Mesendoderm (in vitro differentiated cells): ENCODE data around the gene TAF6.

ENCODE experiments used
- DNase-seq: peaks from one replicate; pipeline ENCODE4 v3.0.0; 2013
- H2AK5ac ChIP-seq: 2 replicates; pipeline ENCODE4 v1.6.1; 2013; ENCODE audit warnings: low read length, inconsistent platforms
- H2BK120ac ChIP-seq: 2 replicates; pipeline ENCODE4 v1.6.1; 2013; ENCODE audit warnings: low read depth, mild to moderate bottlenecking, low read length, moderate library complexity, mixed read lengths
- H2BK15ac ChIP-seq: replicated peaks from 2 replicates; pipeline ENCODE4 v1.6.1; 2013; ENCODE audit warnings: low read depth, mild to moderate bottlenecking, moderate library complexity
- H2BK5ac ChIP-seq: 2 replicates; pipeline ENCODE4 v1.6.1; 2013; ENCODE audit warnings: low read length, inconsistent platforms
- H3K18ac ChIP-seq: 2 replicates; pipeline ENCODE4 v1.6.1; 2013; ENCODE audit warnings: mild to moderate bottlenecking, low read length, mixed read lengths
- H3K23ac ChIP-seq: one replicate; pipeline ENCODE4 v1.6.1; 2013; ENCODE audit warnings: low read length
- H3K27ac ChIP-seq: 2 replicates; pipeline ENCODE4 v1.5.1; 2013; ENCODE audit warnings: low read depth, mild to moderate bottlenecking, inconsistent platforms, low read length, moderate library complexity
- H3K27me3 ChIP-seq: 2 replicates; pipeline ENCODE4 v1.6.1; 2013; ENCODE audit warnings: low read length, control low read depth, mild to moderate bottlenecking, inconsistent platforms; ENCODE audit not compliant: insufficient read depth, poor library complexity
- H3K36me3 ChIP-seq: 2 replicates; pipeline ENCODE4 v1.6.1; 2013; ENCODE audit warnings: low read length, inconsistent platforms; ENCODE audit not compliant: control insufficient read depth, insufficient read depth
- H3K4ac ChIP-seq: one replicate; pipeline ENCODE4 v1.6.1; 2013; ENCODE audit warnings: low read depth, mild to moderate bottlenecking, low read length, moderate library complexity
- H3K4me1 ChIP-seq: 2 replicates; pipeline ENCODE4 v1.6.1; 2013; ENCODE audit warnings: low read depth, low read length, inconsistent platforms; ENCODE audit not compliant: control insufficient read depth
- H3K4me2 ChIP-seq: 2 replicates; pipeline ENCODE4 v1.6.1; 2013; ENCODE audit warnings: low read length
- H3K4me3 ChIP-seq: 2 replicates; pipeline ENCODE4 v1.5.1; 2013; ENCODE audit warnings: mild to moderate bottlenecking, low read length
- H3K56ac ChIP-seq: one replicate; pipeline ENCODE4 v1.6.1; 2013; ENCODE audit warnings: low read length
- H3K79me1 ChIP-seq: 2 replicates; pipeline ENCODE4 v1.6.1; 2013; ENCODE audit warnings: low read length, inconsistent platforms
- H3K79me2 ChIP-seq: 2 replicates; pipeline ENCODE4 v1.6.1; 2013; ENCODE audit warnings: mild to moderate bottlenecking, low read length; ENCODE audit not compliant: control insufficient read depth, insufficient read depth
- H3K9ac ChIP-seq: 2 replicates; pipeline ENCODE4 v1.6.1; 2013; ENCODE audit warnings: low read length, inconsistent platforms
- H4K5ac ChIP-seq: one replicate; pipeline ENCODE4 v1.6.1; 2013; ENCODE audit warnings: low read length
- H4K8ac ChIP-seq: one replicate; pipeline ENCODE4 v1.6.1; 2013; ENCODE audit warnings: low read depth, mild to moderate bottlenecking, control low read depth, low read length, moderate library complexity
- WGBS: extraction: QIAGEN DNeasy Blood & Tissue Kit; methylation state at CpG from one replicate; pipeline ENCODE4 v1.1.7; 2013; ENCODE audit warnings: low lambda C conversion rate, missing lambda C conversion rate; ENCODE audit not compliant: insufficient coverage; ENCODE audit errors: extremely low coverage; 5-methylcytosine and 5-hydroxymethylcytosine counted together

Gene TAF6

DNA sequence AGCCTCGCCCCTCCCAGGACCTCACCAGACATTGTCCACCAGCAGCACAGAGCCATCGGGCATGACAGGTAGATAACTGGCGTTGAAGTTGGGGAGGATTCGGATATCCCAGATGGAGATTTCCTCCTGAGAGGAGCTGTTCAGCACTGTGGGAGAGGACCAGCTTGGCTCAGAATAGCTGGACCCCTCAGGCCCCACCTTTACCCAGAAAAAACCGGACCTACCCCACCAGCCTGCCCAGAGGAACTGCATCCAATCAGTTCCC lies 37.8 kb upstream of the TAF6 start:
- peaks cover 12% of the 10 kb centered on the region for H3K4me1 ChIP-seq
- no peak overlapping the region for H2AK5ac ChIP-seq
- no peak overlapping the region for H2BK120ac ChIP-seq
- H3K9ac ChIP-seq: peak overlapping the region; percentile 92
- peaks cover 15% of the 10 kb centered on the region for H3K79me1 ChIP-seq
- H3K4ac ChIP-seq: no peak overlapping the region
- no peaks in the 10 kb centered on the region for H3K79me2 ChIP-seq
- H3K4me2 ChIP-seq: peak overlapping the region; percentile 31
- DNase-seq: no peak
- H3K4me3 ChIP-seq: no peak overlapping the region
- no peaks in the 10 kb centered on the region for H3K27me3 ChIP-seq
- peak overlapping the region; percentile 18 for H3K27ac ChIP-seq
- no peak overlapping the region for H3K18ac ChIP-seq
- H3K56ac ChIP-seq: peak overlapping the region; percentile 79
- no peak overlapping the region for H4K5ac ChIP-seq
- H2BK5ac ChIP-seq: no peak overlapping the region
- no peak overlapping the region for H2BK15ac ChIP-seq
- peaks cover 11% of the 10 kb centered on the region for H3K36me3 ChIP-seq
- no peak overlapping the region for H3K23ac ChIP-seq
- WGBS: no CpG with 5 or more reads among the region's 5 CpGs
- H4K8ac ChIP-seq: no peak overlapping the region

DNA sequence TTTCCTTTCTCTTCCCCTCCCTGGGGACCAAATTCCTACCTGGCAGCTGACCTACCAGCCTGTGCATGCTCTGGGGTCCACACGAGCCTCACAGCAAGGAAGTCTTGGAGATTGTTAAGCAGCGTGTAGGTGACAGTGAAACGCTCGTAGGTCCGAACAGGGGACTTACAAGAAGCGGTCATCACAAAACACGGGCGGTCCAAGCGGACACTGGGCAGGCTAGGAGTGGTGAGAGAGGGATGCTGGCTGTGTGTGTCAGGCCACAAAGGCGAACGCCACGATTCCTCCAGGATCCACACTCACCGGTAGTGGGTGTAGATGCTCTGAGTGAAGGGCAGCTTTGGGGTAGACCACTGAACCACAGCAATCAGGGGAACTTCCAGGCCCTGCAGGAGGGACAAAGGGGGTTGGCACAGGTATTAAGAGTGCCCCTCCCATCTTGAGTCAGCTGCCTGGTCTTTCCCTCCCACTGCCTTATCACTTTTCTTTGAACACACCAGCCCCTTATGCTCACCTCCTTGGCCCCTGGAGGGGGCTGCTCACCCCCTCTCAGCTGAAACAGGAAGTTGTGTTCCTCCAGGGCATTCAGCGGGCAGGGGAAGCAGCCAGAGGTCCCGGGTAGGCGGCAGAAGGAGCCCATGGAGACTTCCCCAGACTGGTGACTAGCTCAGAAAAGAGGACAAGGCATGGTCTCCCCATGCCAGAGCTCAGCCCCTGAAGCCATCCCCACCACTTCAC lies 37.3 kb upstream of the TAF6 start:
- WGBS: no CpG with 5 or more reads among the region's 16 CpGs
- Histone ChIP-seq H3K27me3 (no peaks in the 10 kb centered on the region), H3K4me1 (peaks cover 12% of the 10 kb centered on the region), H3K9ac (peak overlapping the region; percentile 92), H3K79me1 (peaks cover 15% of the 10 kb centered on the region), H2AK5ac (no peak overlapping the region), H2BK15ac (no peak overlapping the region), H3K36me3 (peaks cover 11% of the 10 kb centered on the region), H2BK5ac (no peak overlapping the region), H3K4me2 (peak overlapping the region; percentile 31), H3K56ac (peak overlapping the region; percentile 79), H3K23ac (no peak overlapping the region), H2BK120ac (no peak overlapping the region), H3K4me3 (no peak overlapping the region), H4K5ac (no peak overlapping the region), H3K27ac (peak overlapping the region; percentile 18), H4K8ac (no peak overlapping the region), H3K79me2 (no peaks in the 10 kb centered on the region), H3K4ac (no peak overlapping the region), H3K18ac (no peak overlapping the region)
- peak; percentile 70 for DNase-seq

DNA sequence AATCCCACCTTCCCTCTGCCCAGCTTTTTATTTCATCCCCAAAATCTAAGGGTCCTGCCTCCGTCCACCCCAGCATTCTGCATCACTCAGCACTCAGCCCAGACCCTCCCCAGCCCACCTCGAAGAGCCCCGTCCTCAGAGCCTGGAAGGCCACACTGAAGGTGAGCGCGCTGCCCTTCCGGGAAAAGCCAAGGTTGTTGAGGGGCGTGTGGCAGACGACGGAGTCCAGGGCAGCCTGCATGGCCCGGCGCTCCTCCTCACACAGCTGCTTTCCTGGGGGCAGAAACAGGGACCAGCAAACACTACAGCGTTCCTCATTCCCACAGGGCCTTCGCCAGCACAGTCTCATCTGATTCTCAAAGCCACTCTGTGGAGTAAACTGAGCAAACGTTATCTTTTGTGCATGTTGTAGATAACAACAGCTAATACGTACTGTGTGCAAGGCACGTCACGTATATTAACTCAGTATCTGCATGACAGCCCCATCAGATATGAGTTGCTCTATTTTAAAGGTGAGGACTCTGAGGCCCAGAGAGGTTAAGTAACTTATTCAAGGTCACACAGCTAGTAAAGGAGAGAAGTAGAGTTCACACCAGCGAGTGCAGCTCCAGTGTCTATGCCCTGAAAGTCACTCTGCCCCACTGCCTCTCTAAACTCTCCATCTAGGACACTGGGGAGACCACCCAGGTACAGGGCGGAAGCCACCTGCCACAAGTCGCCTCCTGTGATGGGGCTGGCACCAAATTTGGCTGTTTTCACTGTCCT lies 36.6 kb upstream of the TAF6 start:
- Histone ChIP-seq H3K56ac (no peak overlapping the region), H3K79me1 (peaks cover 15% of the 10 kb centered on the region), H2BK120ac (no peak overlapping the region), H2BK5ac (no peak overlapping the region), H3K4me3 (no peak overlapping the region), H2BK15ac (no peak overlapping the region), H4K8ac (no peak overlapping the region), H3K27me3 (no peaks in the 10 kb centered on the region), H2AK5ac (no peak overlapping the region), H3K4ac (no peak overlapping the region), H4K5ac (no peak overlapping the region), H3K23ac (no peak overlapping the region), H3K18ac (no peak overlapping the region), H3K4me2 (no peak overlapping the region), H3K4me1 (peaks cover 12% of the 10 kb centered on the region), H3K27ac (no peak overlapping the region), H3K36me3 (peaks cover 11% of the 10 kb centered on the region), H3K79me2 (no peaks in the 10 kb centered on the region), H3K9ac (no peak overlapping the region)
- WGBS: no CpG with 5 or more reads among the region's 20 CpGs
- DNase-seq: no peak

DNA sequence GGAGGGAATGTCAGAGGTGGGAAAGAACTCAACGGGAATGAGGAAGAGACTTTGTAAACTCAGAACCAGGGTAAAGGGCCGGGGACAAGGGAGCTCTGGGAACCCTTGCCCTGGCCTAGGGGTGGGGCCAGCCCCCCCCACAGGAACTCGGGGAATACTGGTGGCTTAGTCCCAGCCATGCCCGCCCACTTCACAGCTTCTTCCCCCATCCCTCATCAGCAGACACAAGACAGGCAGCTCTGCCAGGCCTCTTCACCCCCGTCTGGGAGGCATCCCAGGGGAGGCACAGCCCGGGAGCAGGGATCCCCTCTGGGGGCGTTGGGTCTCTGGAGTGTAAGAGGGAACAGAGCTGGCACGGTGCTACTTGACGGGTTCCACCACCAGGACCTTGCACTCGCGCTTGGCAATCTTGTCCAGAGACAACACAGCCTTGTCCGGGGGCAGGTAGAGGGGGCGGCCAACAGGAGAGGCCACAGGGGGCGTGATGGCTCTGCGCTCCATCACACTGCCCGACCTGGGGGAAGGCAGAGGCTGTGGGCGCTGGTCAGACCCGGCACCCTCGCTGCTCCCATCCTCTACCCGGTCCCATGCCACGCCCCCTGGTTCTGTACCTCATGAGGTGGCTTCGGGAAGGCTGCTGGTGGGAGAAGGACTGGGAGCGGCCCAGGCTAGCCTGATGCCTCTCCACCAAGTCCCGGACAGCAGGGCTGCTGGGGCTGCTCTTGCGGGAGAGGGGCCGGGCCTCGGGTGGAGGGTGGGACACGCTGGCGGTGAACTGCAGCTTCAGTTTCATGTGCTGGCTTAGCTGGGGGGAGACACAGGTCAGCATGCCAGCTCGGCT lies 35.7 kb upstream of the TAF6 start:
- no peak overlapping the region for H3K4me3 ChIP-seq
- no peak overlapping the region for H3K23ac ChIP-seq
- peaks cover 11% of the 10 kb centered on the region for H3K36me3 ChIP-seq
- peak; percentile 77 for DNase-seq
- H2BK15ac ChIP-seq: no peak overlapping the region
- no peak overlapping the region for H4K5ac ChIP-seq
- H3K9ac ChIP-seq: peak overlapping the region; percentile 8
- H2BK120ac ChIP-seq: no peak overlapping the region
- WGBS: no CpG with 5 or more reads among the region's 30 CpGs
- H4K8ac ChIP-seq: no peak overlapping the region
- no peaks in the 10 kb centered on the region for H3K27me3 ChIP-seq
- peak overlapping the region; percentile 33 for H3K27ac ChIP-seq
- H3K79me2 ChIP-seq: peaks cover 3% of the 10 kb centered on the region
- H3K56ac ChIP-seq: no peak overlapping the region
- no peak overlapping the region for H3K18ac ChIP-seq
- no peak overlapping the region for H3K4ac ChIP-seq
- H2BK5ac ChIP-seq: no peak overlapping the region
- H2AK5ac ChIP-seq: no peak overlapping the region
- H3K4me1 ChIP-seq: peaks cover 12% of the 10 kb centered on the region
- peaks cover 17% of the 10 kb centered on the region for H3K79me1 ChIP-seq
- H3K4me2 ChIP-seq: no peak overlapping the region

DNA sequence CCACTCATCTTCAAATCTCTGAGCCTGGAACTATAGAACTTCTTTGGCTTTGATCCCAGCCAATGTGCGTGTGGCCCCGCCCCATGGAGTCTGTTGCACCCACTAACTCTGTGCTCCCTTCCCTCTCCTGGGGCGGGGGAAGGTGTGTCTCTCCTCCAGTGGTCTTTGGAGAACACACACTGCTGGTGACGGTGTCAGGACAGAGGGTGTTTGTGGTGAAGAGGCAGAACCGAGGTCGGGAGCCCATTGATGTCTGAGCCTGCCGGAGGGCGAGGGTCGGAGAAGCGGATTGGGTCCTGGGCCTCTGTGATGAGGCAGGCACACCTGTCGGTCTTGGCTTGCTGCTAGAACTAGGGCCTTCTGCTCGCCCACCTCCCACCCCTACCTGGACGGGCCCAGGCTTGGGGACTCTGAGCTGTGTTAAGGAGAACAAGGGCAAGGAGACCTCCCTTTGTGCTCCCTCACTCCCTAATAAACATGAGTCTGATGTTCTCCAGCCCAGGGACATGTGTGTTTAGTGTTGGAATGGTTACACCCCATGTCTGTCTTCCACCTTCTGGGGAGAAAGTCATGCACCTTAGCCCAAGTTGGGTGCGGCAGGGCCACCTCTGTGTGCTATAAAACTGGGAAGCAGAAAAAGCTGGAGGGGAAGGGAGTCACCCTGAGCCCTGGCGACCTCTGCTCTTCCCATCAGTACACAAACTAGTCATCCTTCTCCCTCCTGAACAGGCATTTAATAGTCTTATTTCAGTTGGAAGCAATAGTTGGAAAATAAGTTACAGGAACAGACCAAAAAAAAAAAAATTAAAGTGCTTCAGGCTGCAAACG lies 34.8 kb upstream of the TAF6 start:
- no peak overlapping the region for H3K4me2 ChIP-seq
- H3K4me3 ChIP-seq: no peak overlapping the region
- no CpG with 5 or more reads among the region's 16 CpGs for WGBS
- no peak overlapping the region for H3K27ac ChIP-seq
- H3K9ac ChIP-seq: no peak overlapping the region
- no peak overlapping the region for H3K4ac ChIP-seq
- H3K79me1 ChIP-seq: peaks cover 18% of the 10 kb centered on the region
- no peaks in the 10 kb centered on the region for H3K27me3 ChIP-seq
- peaks cover 12% of the 10 kb centered on the region for H3K4me1 ChIP-seq
- no peak overlapping the region for H4K5ac ChIP-seq
- no peak overlapping the region for H2BK120ac ChIP-seq
- H3K18ac ChIP-seq: no peak overlapping the region
- H3K23ac ChIP-seq: peak overlapping the region; percentile 76
- peaks cover 11% of the 10 kb centered on the region for H3K36me3 ChIP-seq
- H2BK5ac ChIP-seq: no peak overlapping the region
- no peak overlapping the region for H4K8ac ChIP-seq
- DNase-seq: no peak
- peak overlapping the region; percentile 6 for H3K56ac ChIP-seq
- H2AK5ac ChIP-seq: no peak overlapping the region
- H2BK15ac ChIP-seq: no peak overlapping the region
- peaks cover 8% of the 10 kb centered on the region for H3K79me2 ChIP-seq
